HepG2 (cell line): ENCODE results near the gene CPSF4. TPM values are rescaled to one million over a fixed set of nuclear protein-coding genes. Genes with fewer than 3 reads are reported as not detected.

Experiments used
- ARID2 ChIP-seq: sonication (generic); formaldehyde crosslinking; IDR thresholded peaks from 2 replicates; pipeline ENCODE4 v1.8.1; 2022; ENCODE audit warnings: mild to moderate bottlenecking, missing genetic modification reagents, borderline replicate concordance
- BRF2 ChIP-seq: sonication (generic); formaldehyde crosslinking; IDR thresholded peaks from 2 replicates; pipeline ENCODE4 v1.8.1; 2022; ENCODE audit warnings: mild to moderate bottlenecking, missing genetic modification reagents
- HMG20B ChIP-seq: conservative IDR thresholded peaks from 2 replicates; pipeline ENCODE4 v1.6.1; 2016; ENCODE audit warnings: missing genetic modification reagents, missing compliant biosample characterization
- HNRNPUL1 ChIP-seq: fragments of 200-400 bp; formaldehyde crosslinking; IDR thresholded peaks from 2 replicates; pipeline ENCODE4 v1.6.1; 2017; ENCODE audit warnings: low read depth, mild to moderate bottlenecking, low read length, moderate library complexity
- POGK ChIP-seq: sonication (generic); formaldehyde crosslinking; conservative IDR thresholded peaks from 2 replicates; pipeline ENCODE4 v1.8.0; 2022; ENCODE audit warnings: mild to moderate bottlenecking, moderate library complexity, missing genetic modification reagents
- RORA ChIP-seq: sonication (generic); formaldehyde crosslinking; IDR thresholded peaks from 2 replicates; pipeline ENCODE4 v1.5.0; 2020; ENCODE audit warnings: mild to moderate bottlenecking, missing genetic modification reagents, moderate library complexity
- SETDB1 ChIP-seq: sonication (generic); formaldehyde crosslinking; IDR thresholded peaks from 2 replicates; pipeline ENCODE4 v1.5.1; 2020; ENCODE audit warnings: missing genetic modification reagents, mild to moderate bottlenecking, borderline replicate concordance
- SMARCE1 ChIP-seq: fragments of 450-650 bp; IDR thresholded peaks from 2 replicates; pipeline ENCODE4 v1.6.1; 2017; ENCODE audit warnings: borderline replicate concordance
- SMC3 ChIP-seq: IDR thresholded peaks from 2 replicates; pipeline ENCODE4 v1.6.1; 2011; ENCODE audit warnings: low read length, improper control_type of control experiment
- TEAD3 ChIP-seq: optimal IDR thresholded peaks from 2 replicates; pipeline ENCODE3; 2016; ENCODE audit warnings: borderline replicate concordance
- TFE3 ChIP-seq: IDR thresholded peaks from 2 replicates; pipeline ENCODE4 v1.6.1; 2016
- THAP8 ChIP-seq: sonication (generic); formaldehyde crosslinking; IDR thresholded peaks from 2 replicates; pipeline ENCODE4 v1.5.1; 2020; ENCODE audit warnings: missing genetic modification reagents, mild to moderate bottlenecking, borderline replicate concordance
- YEATS4 ChIP-seq: sonication (generic); formaldehyde crosslinking; IDR thresholded peaks from 2 replicates; pipeline ENCODE4 v1.4.0; 2020; ENCODE audit warnings: missing genetic modification reagents, borderline replicate concordance
- ZBTB1 ChIP-seq: sonication (generic); formaldehyde crosslinking; IDR thresholded peaks from 2 replicates; pipeline ENCODE4 v1.4.0; 2020; ENCODE audit warnings: missing genetic modification reagents, borderline replicate concordance
- ZBTB26 ChIP-seq: IDR thresholded peaks from 2 replicates; pipeline ENCODE4 v1.6.1; 2016; ENCODE audit warnings: missing compliant biosample characterization, missing genetic modification reagents, borderline replicate concordance
- ZNF225 ChIP-seq: sonication (generic); formaldehyde crosslinking; IDR thresholded peaks from 2 replicates; pipeline ENCODE4 v1.4.0; 2020; ENCODE audit warnings: mild to moderate bottlenecking, missing genetic modification reagents
- ZNF230 ChIP-seq: sonication (generic); formaldehyde crosslinking; IDR thresholded peaks from 2 replicates; pipeline ENCODE4 v1.4.0; 2020; ENCODE audit warnings: mild to moderate bottlenecking, missing genetic modification reagents
- ZNF331 ChIP-seq: sonication (generic); formaldehyde crosslinking; IDR thresholded peaks from 2 replicates; pipeline ENCODE4 v1.4.0; 2020; ENCODE audit warnings: missing genetic modification reagents
- ZNF510 ChIP-seq: sonication (generic); formaldehyde crosslinking; IDR thresholded peaks from 2 replicates; pipeline ENCODE4 v1.4.0; 2020; ENCODE audit warnings: low read depth, mild to moderate bottlenecking, missing genetic modification reagents
- ZNF547 ChIP-seq: sonication (generic); formaldehyde crosslinking; IDR thresholded peaks from 2 replicates; pipeline ENCODE4 v1.5.1; 2020; ENCODE audit warnings: mild to moderate bottlenecking, missing genetic modification reagents
- ZNF557 ChIP-seq: sonication (generic); formaldehyde crosslinking; IDR thresholded peaks from 2 replicates; pipeline ENCODE4 v1.4.0; 2020; ENCODE audit warnings: missing genetic modification reagents
- ZNF768 ChIP-seq: sonication (generic); formaldehyde crosslinking; IDR thresholded peaks from 2 replicates; pipeline ENCODE4 v1.4.0; 2020; ENCODE audit warnings: missing genetic modification reagents
- ZNF777 ChIP-seq: sonication (generic); formaldehyde crosslinking; IDR thresholded peaks from 2 replicates; pipeline ENCODE4 v1.4.0; 2020; ENCODE audit warnings: missing genetic modification reagents
- ZSCAN9 ChIP-seq: IDR thresholded peaks from 2 replicates; pipeline ENCODE4 v1.6.1; 2016; ENCODE audit warnings: borderline replicate concordance
- polyA plus RNA-seq, 8 experiments: library from polyadenylated mRNA; depleted of rRNA in 3 of 8; stranded (reverse) in 7 of 8; unstranded in 1 of 8; fragments of >200 nt; fragmentation: Illumina TruSeq in 4 of 8; extraction: Trizol in 4 of 8; gene quantifications; 2 replicates each; pipeline versions ENCODE4 v1.2.1 to v1.2.3, GENCODE V29; 2011 to 2016; ENCODE audit warnings: low read depth in 4 of 8, missing spikeins in 1 of 8, mixed read lengths in 1 of 8; ENCODE audit not compliant: insufficient read depth in 1 of 8
- total RNA-seq, 5 experiments: library from RNA; depleted of rRNA; stranded (reverse); fragments of >200 nt; fragmentation: Illumina TruSeq; extraction: Trizol; gene quantifications; 2 replicates each; pipeline ENCODE4 v1.2.3, GENCODE V29; 2016; ENCODE audit warnings: low read depth in 1 of 5

The CPSF4 gene
- total and polyA plus RNA-seq, 2 of the 13 experiments (the other 11 are each of a cell fraction or from before 2014, with no cell fraction given): 34.1 to 49.6 TPM

GRCh38 chr7:99499721-99500636 lies 61.2 kb downstream of the CPSF4 start, which contains the start of gene ZNF394 (continued):
- TF ChIP-seq POGK (CRISPR knock-in tag) (0 out of 2 replicates have a peak, but pooled peaks have one; percentile 28), ZNF557 (0 out of 2 replicates have a peak, but pooled peaks have one; percentile 22), THAP8 (CRISPR knock-in tag) (no peak), ZNF768 (no peak), SETDB1 (CRISPR knock-in tag) (no peak), ZNF225 (CRISPR knock-in tag) (no peak), ZSCAN9 (CRISPR knock-in tag) (0 out of 2 replicates have a peak, but pooled peaks have one; percentile 34), ARID2 (no peak; the same call in 1 of the 2 replicates), HMG20B (0 out of 2 replicates have a peak, but pooled peaks have one; percentile 45), ZNF230 (CRISPR knock-in tag) (no peak), ZNF331 (peak; percentile 70; the same call in 1 of the 2 replicates), RORA (CRISPR knock-in tag) (no peak), TEAD3 (peak; percentile 75), SMC3 (no peak), TFE3 (CRISPR knock-in tag) (peak; percentile 65; the same call in 1 of the 2 replicates), SMARCE1 (no peak), ZNF777 (CRISPR knock-in tag) (peak; percentile 52), YEATS4 (CRISPR knock-in tag) (peak; percentile 86), ZNF547 (CRISPR knock-in tag) (peak; percentile 86; the same call in 1 of the 2 replicates), ZBTB26 (CRISPR knock-in tag) (0 out of 2 replicates have a peak, but pooled peaks have one; percentile 15), ZBTB1 (CRISPR knock-in tag) (no peak), HNRNPUL1 (no peak), BRF2 (no peak), ZNF510 (CRISPR knock-in tag) (no peak)
